ENCODE results near the gene SORCS2.

- TF ChIP-seq CTCF (IDR thresholded peaks at IDR 0.05; ENCODE audit: insufficient read depth, low read depth, low read length) (no peak), EZH2 (IDR thresholded peaks at IDR 0.05; ENCODE audit: insufficient read depth, low read length) (no peak)
These were observed 596.5 kb downstream of the SORCS2 start for GRCh38 chr4:7788694-7789425.

All from astrocyte (in vitro differentiated cells and primary cell).